ENCODE measurements around the gene GNPDA1. TPM values are rescaled to one million over a fixed set of nuclear protein-coding genes. Genes with fewer than 3 reads are reported as not detected.

GNPDA1 gene
- total and polyA plus RNA-seq, 9 of the 15 experiments (the other 6 are each of a cell fraction or from before 2014, with no cell fraction given), result 14.1 to 145 (median 52.2) TPM

DNA sequence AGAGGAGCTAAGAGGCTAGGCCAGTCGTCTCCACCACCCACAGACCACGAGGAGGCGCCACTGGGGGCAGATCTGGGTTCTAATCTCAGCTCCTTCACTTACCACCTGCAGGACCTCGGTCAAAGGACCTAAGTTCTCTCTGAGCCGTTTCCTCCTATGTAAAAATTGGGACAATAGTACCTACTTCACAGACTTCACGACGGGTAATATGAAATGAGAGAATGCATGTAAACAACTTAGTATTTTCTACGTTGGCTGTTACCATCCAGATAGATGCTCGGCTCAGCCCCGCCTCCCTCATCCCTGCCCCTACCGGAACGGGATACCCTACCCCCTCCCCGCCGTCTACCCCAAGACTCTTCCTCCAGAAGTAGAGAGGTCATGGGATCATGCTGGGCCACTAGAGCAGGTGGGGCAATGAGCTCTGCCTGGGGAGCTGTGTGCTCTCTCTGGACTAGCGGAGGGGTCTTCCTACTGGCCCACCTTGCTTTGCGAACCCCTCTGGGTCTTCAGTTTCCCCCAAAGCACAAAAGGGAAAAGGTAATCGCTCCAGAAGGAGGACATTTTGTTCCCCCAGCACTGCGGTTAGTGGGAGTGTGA is 541 bp downstream of the GNPDA1 start (continued):
- TF ChIP-seq, protein P1, sequence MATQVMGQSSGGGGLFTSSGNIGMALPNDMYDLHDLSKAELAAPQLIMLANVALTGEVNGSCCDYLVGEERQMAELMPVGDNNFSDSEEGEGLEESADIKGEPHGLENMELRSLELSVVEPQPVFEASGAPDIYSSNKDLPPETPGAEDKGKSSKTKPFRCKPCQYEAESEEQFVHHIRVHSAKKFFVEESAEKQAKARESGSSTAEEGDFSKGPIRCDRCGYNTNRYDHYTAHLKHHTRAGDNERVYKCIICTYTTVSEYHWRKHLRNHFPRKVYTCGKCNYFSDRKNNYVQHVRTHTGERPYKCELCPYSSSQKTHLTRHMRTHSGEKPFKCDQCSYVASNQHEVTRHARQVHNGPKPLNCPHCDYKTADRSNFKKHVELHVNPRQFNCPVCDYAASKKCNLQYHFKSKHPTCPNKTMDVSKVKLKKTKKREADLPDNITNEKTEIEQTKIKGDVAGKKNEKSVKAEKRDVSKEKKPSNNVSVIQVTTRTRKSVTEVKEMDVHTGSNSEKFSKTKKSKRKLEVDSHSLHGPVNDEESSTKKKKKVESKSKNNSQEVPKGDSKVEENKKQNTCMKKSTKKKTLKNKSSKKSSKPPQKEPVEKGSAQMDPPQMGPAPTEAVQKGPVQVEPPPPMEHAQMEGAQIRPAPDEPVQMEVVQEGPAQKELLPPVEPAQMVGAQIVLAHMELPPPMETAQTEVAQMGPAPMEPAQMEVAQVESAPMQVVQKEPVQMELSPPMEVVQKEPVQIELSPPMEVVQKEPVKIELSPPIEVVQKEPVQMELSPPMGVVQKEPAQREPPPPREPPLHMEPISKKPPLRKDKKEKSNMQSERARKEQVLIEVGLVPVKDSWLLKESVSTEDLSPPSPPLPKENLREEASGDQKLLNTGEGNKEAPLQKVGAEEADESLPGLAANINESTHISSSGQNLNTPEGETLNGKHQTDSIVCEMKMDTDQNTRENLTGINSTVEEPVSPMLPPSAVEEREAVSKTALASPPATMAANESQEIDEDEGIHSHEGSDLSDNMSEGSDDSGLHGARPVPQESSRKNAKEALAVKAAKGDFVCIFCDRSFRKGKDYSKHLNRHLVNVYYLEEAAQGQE (IDR thresholded peaks at IDR 0.05; ENCODE audit: borderline replicate concordance), result peak; percentile 50; the same call in 1 of the 2 replicates
- TF ChIP-seq, protein P1 (CRISPR knock-in tag; IDR thresholded peaks at IDR 0.05; ENCODE audit: low read depth), result no peak
- no peak for TF ChIP-seq FOSL1 (tag; conservative IDR thresholded peaks at IDR 0.05)
- TF ChIP-seq, protein P2, sequence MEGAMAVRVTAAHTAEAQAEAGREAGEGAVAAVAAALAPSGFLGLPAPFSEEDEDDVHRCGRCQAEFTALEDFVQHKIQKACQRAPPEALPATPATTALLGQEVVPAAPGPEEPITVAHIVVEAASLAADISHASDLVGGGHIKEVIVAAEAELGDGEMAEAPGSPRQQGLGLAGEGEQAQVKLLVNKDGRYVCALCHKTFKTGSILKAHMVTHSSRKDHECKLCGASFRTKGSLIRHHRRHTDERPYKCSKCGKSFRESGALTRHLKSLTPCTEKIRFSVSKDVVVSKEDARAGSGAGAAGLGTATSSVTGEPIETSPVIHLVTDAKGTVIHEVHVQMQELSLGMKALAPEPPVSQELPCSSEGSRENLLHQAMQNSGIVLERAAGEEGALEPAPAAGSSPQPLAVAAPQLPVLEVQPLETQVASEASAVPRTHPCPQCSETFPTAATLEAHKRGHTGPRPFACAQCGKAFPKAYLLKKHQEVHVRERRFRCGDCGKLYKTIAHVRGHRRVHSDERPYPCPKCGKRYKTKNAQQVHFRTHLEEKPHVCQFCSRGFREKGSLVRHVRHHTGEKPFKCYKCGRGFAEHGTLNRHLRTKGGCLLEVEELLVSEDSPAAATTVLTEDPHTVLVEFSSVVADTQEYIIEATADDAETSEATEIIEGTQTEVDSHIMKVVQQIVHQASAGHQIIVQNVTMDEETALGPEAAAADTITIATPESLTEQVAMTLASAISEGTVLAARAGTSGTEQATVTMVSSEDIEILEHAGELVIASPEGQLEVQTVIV (CRISPR knock-in tag; IDR thresholded peaks at IDR 0.05; ENCODE audit: borderline replicate concordance), result no peak
- TF ChIP-seq MIER1 (IDR thresholded peaks at IDR 0.05; ENCODE audit: low read depth), result no peak
- TF ChIP-seq BCOR (IDR thresholded peaks at IDR 0.05), result 0 out of 2 replicates have a peak, but pooled peaks have one; percentile 22
- no peak for TF ChIP-seq RBBP5 (IDR thresholded peaks at IDR 0.05; ENCODE audit: borderline replicate concordance, insufficient read depth, low read length, poor library complexity, severe bottlenecking)
- peak; percentile 9 for TF ChIP-seq TBP (optimal IDR thresholded peaks at IDR 0.05; ENCODE audit: low read depth, low read length)
- peak in 1 of 2 experiments; percentile 87; a peak in 3 of 4 replicates for TF ChIP-seq RCOR1 (IDR thresholded peaks at IDR 0.05; ENCODE audit: borderline replicate concordance in 1 of 2, low read depth in 2 of 2, low read length in 2 of 2)
- no peak for TF ChIP-seq MAFG (tag; conservative IDR thresholded peaks at IDR 0.05)
- 0 out of 2 replicates have a peak, but pooled peaks have one; percentile 17 for TF ChIP-seq NBN (IDR thresholded peaks at IDR 0.05; ENCODE audit: low read depth)
- no peak for TF ChIP-seq CREBBP (IDR thresholded peaks at IDR 0.05; ENCODE audit: low read depth, low read length)
- 0 out of 2 replicates have a peak, but pooled peaks have one; percentile 3 for TF ChIP-seq FOXK1 (CRISPR knock-in tag; IDR thresholded peaks at IDR 0.05; ENCODE audit: borderline replicate concordance)
- TF ChIP-seq ZNF146 (CRISPR knock-in tag; IDR thresholded peaks at IDR 0.05; ENCODE audit: unreplicated experiment), result no peak
- TF ChIP-seq CC2D1A (IDR thresholded peaks at IDR 0.05), result 0 out of 2 replicates have a peak, but pooled peaks have one; percentile 39
- no peak for TF ChIP-seq ZBTB8A (IDR thresholded peaks at IDR 0.05; ENCODE audit: partially characterized antibody)
- TF ChIP-seq ESRRB (CRISPR knock-in tag; IDR thresholded peaks at IDR 0.05; ENCODE audit: borderline replicate concordance), result no peak
